IPS-18a (cell line): ENCODE results near the gene EIF4EBP2.

Experiments
- H3K27ac ChIP-seq: one replicate; pipeline ENCODE4 v1.5.1; 2013; ENCODE audit warnings: low read length
- H3K27me3 ChIP-seq: one replicate; pipeline ENCODE4 v1.6.1; 2013; ENCODE audit warnings: mild to moderate bottlenecking, low read length; ENCODE audit not compliant: control insufficient read depth, insufficient read depth
- H3K36me3 ChIP-seq: one replicate; pipeline ENCODE4 v1.6.1; 2013; ENCODE audit warnings: low read depth, low read length; ENCODE audit not compliant: control insufficient read depth
- H3K4me1 ChIP-seq: one replicate; pipeline ENCODE4 v1.6.1; 2013; ENCODE audit warnings: low read depth, low read length; ENCODE audit not compliant: control insufficient read depth
- H3K4me3 ChIP-seq: one replicate; pipeline ENCODE4 v1.5.1; 2013; ENCODE audit warnings: low read length
- H3K9ac ChIP-seq: one replicate; pipeline ENCODE4 v1.6.1; 2013; ENCODE audit warnings: mild to moderate bottlenecking, low read length, moderate library complexity
- H3K9me3 ChIP-seq: one replicate; pipeline ENCODE4 v1.6.1; 2013; ENCODE audit warnings: low read depth, low read length; ENCODE audit not compliant: control insufficient read depth

The EIF4EBP2 gene

DNA sequence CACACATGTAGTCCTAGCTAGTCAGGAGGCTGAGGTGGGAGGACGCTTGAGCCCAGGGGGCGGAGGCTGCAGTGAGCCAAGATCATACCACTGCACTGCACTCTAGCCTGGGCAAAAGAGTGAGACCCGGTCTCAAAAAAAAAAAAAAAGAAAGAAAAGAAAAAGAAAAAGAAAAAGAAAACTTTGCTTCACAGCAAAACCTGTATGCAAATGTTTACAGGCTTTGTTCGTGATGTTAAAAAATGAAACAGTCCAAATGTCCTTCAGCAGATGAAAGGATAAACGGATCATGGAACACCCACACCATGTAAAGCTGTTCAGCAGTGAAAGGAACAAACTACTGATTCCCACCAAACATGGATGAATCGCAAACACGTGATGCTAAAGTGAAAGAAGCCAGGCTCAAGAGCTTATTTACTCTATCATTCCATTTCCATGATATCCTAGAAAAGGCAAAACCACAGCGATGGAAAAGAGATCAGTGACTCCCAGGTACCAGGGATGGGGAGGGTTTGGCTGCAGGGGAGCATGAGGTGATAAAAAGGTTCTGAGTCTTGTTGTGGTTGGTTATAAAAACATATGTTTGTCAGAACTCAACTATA is 36.6 kb upstream of the EIF4EBP2 start:
- H3K4me3 ChIP-seq = no peak overlapping the region
- H3K4me1 ChIP-seq = peaks cover 7% of the 10 kb centered on the region
- no peak overlapping the region for H3K9ac ChIP-seq
- no peaks in the 10 kb centered on the region for H3K9me3 ChIP-seq
- no peak overlapping the region for H3K27ac ChIP-seq
- no peaks in the 10 kb centered on the region for H3K36me3 ChIP-seq
- no peaks in the 10 kb centered on the region for H3K27me3 ChIP-seq

DNA sequence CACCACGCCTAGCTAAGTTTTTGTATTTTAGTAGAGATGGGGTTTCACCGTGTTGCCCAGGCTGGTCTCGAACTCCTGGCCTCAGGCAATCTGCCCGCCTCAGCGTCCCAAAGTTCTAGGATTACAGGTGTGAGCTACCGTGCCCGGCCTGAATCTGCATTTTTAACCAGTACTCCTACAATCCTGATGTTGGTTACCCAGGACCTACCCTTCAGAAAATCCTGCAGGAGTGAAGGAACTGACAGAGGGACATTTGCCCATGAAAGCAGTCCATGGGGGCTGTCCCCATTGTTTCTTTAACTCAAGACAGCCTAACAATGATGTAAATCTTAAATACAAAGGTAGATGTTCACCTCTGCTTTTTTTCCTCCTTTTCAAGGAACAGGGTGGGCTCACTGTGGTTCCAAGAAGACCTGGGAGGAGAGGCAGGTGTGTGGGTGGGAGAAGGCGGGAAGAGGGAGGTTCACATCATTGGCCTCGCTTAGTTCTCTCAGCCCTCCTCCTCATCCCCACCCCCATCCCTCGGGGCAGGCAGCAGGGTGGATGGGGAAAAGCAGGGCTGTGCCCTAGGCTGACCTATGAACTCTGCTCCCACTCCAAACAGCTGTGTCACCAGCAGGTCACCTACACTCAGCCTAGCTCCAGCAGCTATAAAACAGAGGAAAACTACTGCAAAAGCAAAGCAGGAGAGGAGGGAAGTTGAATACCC is 35.0 kb upstream of the EIF4EBP2 start:
- H3K9ac ChIP-seq = no peak overlapping the region

DNA sequence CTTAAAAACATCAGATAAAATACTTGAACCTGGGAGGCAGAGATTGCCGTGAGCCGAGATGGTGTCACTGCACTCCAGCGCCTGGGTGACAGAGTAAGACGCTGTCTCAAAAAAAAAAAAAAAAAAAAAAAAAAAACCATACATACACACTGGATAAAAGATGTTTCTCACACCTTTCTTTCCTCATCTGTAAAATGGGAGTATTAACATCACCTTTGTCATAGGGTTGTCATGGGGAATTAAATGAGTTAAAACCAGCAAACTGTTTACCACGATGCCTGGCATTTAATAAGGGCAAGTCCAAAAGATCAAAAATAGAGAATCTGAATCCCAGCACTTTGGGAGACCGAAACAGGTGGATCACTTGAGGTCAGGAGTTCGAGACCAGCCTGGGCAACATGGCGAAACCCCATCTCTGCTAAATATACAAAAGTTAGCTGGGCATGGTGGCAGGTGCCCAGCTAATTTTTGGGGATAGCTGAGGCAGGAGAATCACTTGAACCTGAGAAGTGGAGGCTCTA is 34.4 kb upstream of the EIF4EBP2 start:
- Histone ChIP-seq H3K9ac (no peak overlapping the region), H3K9me3 (no peaks in the 10 kb centered on the region), H3K27me3 (no peaks in the 10 kb centered on the region), H3K4me3 (no peak overlapping the region), H3K27ac (no peak overlapping the region), H3K36me3 (no peaks in the 10 kb centered on the region), H3K4me1 (peaks cover 3% of the 10 kb centered on the region)

More for the DNA sequence above, 35.0 kb upstream of the EIF4EBP2 start:
- H3K4me3 ChIP-seq = no peak overlapping the region
- H3K27ac ChIP-seq = no peak overlapping the region
- peaks cover 7% of the 10 kb centered on the region for H3K4me1 ChIP-seq
- H3K36me3 ChIP-seq = no peaks in the 10 kb centered on the region
- no peaks in the 10 kb centered on the region for H3K27me3 ChIP-seq
- H3K9me3 ChIP-seq = no peaks in the 10 kb centered on the region

DNA sequence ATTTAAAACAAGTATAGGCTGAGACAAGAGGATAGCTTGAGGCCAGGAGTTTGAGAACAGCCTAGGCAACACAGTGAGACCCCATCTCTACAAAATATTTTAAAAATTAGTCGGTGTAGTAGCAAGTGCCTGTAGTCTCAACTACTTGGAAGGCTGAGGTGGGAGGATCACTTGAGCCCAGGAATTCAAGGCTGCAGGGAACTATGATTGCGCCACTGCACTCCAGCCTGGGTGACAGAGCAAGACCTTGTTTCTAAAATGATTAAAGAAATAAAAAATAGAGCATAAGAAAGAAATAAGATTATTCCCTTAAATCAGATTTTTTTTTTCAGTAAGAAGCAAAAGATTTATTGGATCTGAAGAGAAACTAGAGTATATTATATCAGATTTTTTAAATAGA is 33.2 kb upstream of the EIF4EBP2 start:
- no peaks in the 10 kb centered on the region for H3K9me3 ChIP-seq
- H3K9ac ChIP-seq = no peak overlapping the region
- no peak overlapping the region for H3K4me3 ChIP-seq
- no peak overlapping the region for H3K27ac ChIP-seq
- peaks cover 3% of the 10 kb centered on the region for H3K4me1 ChIP-seq
- peaks cover 8% of the 10 kb centered on the region for H3K36me3 ChIP-seq
- no peaks in the 10 kb centered on the region for H3K27me3 ChIP-seq

DNA sequence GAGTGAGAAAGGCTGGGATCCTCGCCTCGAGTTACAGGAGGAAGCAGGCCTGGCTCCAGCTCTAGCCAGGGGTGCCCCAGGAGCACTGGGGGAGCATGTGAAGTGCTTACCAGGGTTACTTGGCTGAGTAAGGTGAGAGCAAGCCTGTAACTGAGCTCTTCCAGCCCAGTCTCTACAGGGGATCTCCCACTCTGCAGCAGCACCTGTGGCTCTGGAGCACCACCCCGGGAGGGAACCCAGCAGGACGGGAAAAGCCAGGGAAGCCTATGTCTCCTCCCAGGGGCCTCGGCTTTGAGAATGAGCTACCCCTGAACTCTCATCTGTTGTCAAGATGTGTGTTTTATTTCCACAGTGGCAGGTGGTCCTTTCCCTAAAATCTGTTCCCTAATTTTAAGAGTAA is 32.1 kb upstream of the EIF4EBP2 start:
- Histone ChIP-seq H3K36me3 (peaks cover 8% of the 10 kb centered on the region), H3K27me3 (no peaks in the 10 kb centered on the region), H3K9me3 (no peaks in the 10 kb centered on the region), H3K9ac (no peak overlapping the region), H3K4me3 (no peak overlapping the region), H3K4me1 (peaks cover 3% of the 10 kb centered on the region), H3K27ac (no peak overlapping the region)

DNA sequence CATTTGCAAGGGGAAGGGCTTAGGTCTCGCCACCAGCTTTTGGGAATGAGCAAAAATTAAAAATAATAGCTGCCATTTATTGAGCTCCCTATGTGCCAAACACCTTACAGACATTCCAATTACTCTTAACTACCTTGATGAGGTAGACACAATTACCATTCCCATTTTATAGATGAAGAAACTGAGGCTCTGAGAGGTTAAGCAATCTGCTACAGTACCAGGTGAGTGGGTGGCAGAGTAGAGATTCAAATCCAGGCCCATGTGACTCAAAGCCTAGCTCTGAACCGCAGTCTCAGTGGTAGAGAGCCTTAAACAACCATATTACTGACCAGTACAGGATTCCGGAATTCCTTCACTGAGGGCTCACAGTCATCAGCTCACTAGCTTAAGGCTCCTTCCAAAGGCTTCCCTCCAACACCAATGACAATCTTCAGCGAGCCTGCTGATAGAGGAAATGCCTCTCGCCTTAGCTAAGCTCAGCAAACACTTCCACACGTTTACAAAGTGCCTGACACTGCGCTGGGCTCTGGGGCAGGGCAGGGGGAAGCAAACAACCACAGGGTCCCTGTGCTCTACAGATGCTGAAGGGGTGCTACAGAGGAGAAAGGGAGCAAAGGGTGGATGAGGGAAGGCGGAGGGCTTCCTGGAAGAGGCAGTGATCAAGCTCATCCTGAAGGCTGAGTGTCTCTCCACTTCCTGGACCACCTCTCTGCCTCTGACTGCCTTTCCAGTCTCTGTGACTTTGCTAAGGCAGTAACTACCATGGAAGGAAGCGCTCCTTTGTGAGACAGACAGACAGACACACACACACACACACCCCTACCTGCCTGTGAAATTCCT is 28.9 kb upstream of the EIF4EBP2 start:
- H3K27me3 ChIP-seq = no peaks in the 10 kb centered on the region
- H3K4me3 ChIP-seq = no peak overlapping the region
- no peak overlapping the region for H3K9ac ChIP-seq
- peaks cover 8% of the 10 kb centered on the region for H3K36me3 ChIP-seq
- H3K9me3 ChIP-seq = no peaks in the 10 kb centered on the region
- no peaks in the 10 kb centered on the region for H3K4me1 ChIP-seq
- no peak overlapping the region for H3K27ac ChIP-seq

DNA sequence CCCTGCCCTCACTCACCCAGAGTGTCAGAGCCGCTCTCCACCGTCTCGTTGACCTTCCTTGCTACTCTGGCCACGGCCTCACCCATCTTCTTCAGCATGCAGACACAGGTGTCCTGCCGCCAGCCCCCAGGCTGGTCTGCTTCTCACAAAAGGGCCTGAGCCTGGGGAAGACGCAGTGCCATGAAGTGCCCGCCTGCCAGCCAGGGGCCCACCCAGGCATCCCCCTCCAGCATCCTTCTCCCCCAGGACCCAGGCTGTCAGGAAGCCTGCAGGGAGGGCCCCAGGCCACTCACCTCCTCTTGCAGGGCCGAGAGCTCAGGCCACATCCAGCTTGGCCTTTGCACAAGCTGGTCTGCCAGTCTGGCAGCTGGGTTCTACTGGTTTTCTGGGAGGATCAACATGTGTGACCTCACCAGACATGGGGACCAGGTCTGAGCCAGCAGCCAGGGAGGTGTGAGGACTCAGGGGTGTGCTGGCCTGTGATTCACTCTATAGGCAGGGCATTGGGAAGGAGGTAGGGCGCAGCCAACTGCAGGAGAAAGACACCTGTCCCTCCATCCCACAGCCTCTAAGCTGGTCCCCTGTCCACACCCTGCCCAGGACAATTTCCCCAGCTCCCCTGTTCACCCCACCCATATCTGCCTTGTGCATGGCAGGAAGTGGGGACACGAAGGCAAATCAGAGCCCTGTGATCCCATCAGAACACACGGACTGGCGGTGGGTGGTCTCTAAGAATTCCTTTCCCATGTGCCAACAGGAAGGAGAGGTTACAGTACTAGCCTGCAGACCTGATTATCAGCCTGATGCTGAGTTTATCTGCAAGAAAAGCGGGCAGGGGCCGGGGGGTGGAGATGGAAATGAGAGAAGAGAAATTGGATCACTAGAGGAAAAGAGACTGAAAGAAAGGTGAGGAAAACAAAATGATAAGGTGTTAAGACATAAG is 27.2 kb upstream of the EIF4EBP2 start:
- no peak overlapping the region for H3K27ac ChIP-seq
- H3K36me3 ChIP-seq = peaks cover 8% of the 10 kb centered on the region
- no peak overlapping the region for H3K4me3 ChIP-seq
- no peak overlapping the region for H3K9ac ChIP-seq
- peaks cover 4% of the 10 kb centered on the region for H3K4me1 ChIP-seq
- H3K27me3 ChIP-seq = peaks cover 13% of the 10 kb centered on the region
- no peaks in the 10 kb centered on the region for H3K9me3 ChIP-seq

DNA sequence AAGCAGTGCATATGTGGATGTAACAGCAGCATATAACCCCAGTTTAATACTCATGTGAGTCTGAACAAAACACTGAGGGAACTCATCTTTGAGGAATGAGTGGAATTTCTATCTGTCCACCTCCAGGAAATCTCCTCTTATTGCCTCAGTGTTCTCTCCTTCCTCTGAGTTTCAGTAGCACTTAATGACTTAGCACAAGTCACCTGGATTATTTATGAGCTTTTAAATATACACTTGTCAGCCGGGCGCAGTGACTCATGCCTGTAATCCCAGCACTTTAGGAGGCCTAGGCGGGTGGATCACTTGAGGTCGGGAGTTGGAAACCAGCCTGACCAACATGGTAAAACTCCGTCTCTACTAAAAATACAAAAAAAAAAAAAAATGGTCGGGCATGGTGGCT is 25.8 kb upstream of the EIF4EBP2 start:
- no peak overlapping the region for H3K27ac ChIP-seq
- H3K9me3 ChIP-seq = no peaks in the 10 kb centered on the region
- no peak overlapping the region for H3K9ac ChIP-seq
- H3K36me3 ChIP-seq = peaks cover 8% of the 10 kb centered on the region
- H3K4me1 ChIP-seq = peaks cover 4% of the 10 kb centered on the region
- no peak overlapping the region for H3K4me3 ChIP-seq
- peaks cover 16% of the 10 kb centered on the region for H3K27me3 ChIP-seq

DNA sequence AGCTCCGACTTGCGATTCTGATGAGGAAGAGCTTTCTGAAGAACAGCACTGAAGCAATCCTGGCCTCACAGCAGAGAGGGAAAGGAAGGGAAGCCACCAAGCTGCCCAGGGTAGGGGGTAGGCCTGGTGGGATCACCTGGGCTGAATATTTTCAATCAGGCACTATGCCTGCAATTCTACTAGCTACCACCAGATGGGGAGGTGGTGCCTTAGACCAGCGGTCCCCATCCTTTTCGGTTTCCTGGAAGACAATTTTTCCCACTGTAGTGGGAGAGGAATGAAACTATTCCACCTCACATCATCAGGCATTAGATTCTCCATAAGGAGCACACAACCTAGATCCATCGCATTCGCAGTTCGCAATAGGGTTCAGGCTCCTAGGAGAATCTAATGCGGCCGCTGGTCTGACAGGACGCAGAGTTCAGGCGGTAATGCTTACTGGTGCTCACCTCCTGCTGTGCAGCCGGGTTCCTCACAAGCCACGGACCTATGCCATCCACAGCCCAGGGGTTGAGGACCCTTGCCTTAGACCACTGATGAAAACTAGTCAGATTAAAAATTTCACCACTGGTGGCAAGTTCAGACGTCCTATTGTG is 24.3 kb upstream of the EIF4EBP2 start:
- H3K4me3 ChIP-seq = no peak overlapping the region
- peaks cover 7% of the 10 kb centered on the region for H3K36me3 ChIP-seq
- no peaks in the 10 kb centered on the region for H3K9me3 ChIP-seq
- peaks cover 16% of the 10 kb centered on the region for H3K27me3 ChIP-seq
- H3K9ac ChIP-seq = no peak overlapping the region
- peaks cover 7% of the 10 kb centered on the region for H3K4me1 ChIP-seq
- no peak overlapping the region for H3K27ac ChIP-seq

DNA sequence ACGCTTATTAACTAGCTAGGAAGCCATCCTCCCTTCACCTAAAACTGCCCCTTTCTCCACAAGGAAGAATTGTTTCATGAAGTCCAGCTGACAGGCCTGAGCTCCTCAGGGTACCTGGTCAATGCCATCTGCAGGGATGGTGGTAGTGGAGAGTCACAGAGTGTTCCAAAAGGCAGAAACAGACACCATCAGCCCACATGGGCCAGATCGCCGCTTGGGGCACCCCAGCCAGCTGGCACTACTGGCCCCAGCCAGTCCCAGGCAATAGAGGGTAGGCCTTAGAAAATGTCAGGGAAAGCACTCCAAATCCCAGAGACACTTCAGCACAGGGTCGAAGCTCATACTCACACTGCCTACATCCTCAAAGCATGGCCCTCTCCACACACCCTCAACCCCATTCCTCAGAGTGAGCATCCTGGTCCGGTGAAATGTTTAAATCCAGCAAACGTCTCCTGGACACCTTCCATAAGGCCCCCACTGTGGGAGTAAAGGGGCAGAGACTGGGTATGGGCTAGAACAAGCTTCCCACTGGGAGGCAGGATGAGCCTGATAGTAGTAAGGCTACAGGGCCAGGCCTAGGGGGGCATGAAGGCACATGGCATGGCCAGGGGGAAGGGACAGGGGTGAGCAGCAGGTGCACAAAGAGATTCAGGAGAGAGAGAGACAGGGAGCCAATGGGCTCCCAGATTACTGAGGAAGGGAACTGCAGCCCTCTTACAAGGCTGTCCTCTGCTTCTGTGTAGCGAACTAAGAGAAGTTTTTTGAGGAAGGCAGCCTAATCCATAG is 23.4 kb upstream of the EIF4EBP2 start:
- no peaks in the 10 kb centered on the region for H3K36me3 ChIP-seq
- no peak overlapping the region for H3K9ac ChIP-seq
- H3K27ac ChIP-seq = no peak overlapping the region
- H3K4me3 ChIP-seq = no peak overlapping the region
- H3K4me1 ChIP-seq = peaks cover 7% of the 10 kb centered on the region
- peaks cover 16% of the 10 kb centered on the region for H3K27me3 ChIP-seq
- no peaks in the 10 kb centered on the region for H3K9me3 ChIP-seq
